DMS153 (cell line): ENCODE results near the gene TSPO2.

ENCODE experiments used
- DNase-seq: peaks from one replicate; lab custom pipeline; 2025; lab: John Stamatoyannopoulos, UW

Gene TSPO2

DNA sequence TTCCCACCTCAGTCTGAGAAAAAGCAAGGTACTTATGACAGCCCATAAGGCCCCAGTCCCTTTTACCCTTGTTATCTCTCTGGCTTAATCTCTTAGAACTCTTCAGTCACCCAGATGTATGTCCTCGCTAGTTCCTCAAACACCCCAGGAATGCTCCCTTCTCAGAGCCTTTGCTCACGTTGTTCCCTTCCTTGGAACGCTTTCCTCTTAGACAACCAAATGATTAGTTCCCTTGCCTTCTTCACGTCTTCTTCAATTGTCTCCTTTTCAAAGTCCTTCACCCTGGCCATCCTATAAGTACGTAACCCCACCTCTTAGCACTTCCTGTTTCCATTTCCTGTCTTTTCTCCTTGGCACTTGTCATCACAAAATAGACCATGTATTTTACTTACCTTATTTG is 9.6 kb downstream of the TSPO2 start:
- DNase-seq = peak; percentile 39

DNA sequence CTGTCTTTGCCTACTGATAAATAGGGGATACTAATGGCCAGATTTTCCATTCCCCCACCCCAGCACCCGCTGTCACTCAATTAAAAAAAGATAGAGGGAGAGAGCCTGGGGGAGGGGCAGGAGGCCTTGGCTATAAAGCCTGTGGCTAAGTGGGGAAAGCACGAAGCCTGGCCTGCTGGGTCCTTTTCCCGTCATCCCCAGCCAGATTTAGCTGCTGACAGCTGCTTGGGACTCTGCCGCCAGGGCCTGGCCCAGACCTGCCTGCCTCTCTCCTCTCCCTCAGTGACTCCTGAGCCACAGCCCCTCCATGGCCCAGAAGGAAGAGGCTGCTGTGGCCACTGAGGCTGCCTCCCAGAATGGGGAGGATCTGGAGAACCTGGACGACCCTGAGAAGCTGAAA is 10.8 kb downstream of the TSPO2 start, which contains the start of gene APOBEC2:
TSS of gene APOBEC2 (plus strand) at position 162 of the 400 bp plus-strand sequence. CDS start at position 308, 146 bp downstream.
- DNase-seq = no peak

DNA sequence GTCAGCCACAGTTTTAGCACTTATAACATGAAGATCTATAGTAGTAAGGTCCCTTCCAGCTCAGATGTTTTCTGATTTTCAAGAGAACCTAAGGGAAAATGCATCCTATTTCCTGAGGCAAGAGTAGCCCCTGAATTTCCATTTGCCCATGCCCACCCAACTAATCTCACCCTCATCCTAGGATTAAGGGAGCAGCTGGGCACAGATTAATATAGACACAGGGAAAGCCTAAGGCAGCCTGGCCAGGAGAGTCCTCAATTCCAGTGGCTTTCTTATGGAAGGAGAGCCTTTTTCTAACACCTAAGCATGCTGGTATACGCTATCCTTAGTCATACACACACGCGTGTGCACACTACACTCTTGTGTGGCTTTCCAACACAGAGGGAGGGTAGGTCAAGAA is 12.2 kb downstream of the TSPO2 start:
- no peak for DNase-seq

DNA sequence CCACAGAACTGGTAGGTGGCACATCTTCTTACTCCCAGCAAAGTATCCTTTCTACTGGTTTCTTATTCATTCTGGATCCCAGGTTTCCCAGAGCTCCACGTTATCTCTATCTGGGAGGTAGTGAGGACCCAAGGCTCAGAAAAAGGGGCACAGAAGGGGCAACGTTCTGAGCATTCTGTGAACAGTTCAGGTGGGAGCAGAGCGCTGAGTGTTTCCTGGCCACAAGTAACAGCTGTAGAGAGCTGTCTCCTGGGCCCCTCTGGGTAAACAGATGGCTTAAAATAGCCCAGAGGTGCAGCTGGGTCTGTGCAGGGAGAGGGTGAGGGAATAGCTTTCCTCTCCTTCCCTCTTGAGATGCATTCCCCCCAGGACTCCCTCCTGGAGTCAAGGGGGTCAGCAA is 12.9 kb downstream of the TSPO2 start:
- DNase-seq = no peak

DNA sequence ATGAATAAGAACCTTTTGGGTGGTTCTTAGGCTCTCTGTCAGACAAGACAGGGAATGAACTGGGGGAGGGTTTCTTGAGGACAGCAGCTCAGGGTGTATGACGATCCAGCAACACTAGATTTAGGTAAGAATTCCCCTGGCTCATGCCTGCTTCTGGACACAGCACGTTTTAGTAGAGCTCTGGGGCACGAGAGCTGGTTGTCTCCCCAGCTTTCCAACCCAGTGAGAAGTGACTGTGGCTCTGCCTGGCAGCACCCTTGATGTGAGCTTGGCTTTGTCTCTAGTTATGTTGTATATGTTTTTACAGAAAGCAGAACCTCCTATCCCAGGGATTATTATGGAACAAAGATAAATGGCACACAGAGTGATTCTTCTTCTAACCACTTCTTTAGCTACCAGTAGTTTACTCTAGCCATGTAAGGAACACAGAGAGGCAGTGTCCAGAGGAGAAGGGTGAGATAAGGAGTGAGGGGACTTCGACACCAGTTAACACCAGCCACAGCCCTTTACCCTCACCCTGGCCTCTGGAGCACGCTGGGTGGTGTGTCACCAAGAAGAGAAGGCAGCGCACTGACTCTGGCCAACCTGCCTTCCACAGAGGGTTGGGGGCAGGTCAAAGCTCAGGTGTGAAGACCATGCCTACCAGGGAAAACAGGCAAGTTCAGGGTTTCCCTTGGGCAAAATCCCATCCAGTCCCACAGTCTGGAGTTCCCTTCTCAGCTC is 14.7 kb downstream of the TSPO2 start:
- no peak for DNase-seq

DNA sequence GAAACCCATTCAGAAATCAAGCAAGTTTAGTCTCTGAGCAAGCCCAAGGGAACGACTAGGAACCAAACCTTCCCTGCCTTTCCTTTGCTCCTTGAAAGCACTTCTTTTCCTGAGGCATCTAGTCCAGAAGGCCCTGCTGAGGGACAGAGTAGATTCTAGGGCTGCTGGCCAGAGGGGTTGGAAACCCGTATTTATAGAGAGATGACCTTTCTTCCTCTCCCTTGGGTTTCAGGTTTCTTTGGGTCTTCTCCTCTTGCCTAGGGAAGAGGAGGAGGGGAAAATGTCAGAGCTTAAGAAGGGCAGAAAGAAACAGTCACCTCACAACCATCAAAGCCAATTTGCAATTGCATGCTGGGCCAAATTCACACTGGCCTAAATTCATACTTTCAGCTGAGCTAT is 16.5 kb downstream of the TSPO2 start:
- DNase-seq = no peak

DNA sequence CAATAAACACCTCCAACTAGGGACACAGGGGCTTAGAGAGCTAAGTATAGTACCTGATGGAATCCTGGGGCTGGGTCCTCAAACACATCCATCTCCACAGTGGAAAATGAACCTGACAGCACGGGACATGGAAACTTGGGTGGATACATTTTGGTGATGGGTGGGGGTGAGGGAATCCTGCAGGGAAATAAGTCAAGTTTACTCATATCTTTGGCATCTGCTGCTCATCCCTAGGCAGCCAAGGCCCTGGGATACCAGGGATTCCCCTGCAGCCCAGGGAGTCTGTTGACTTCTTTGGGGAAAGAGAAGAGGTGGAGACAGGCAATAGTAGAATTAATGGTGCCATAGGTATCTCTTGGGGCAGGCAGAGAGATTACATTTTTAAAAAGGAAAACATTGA is 17.3 kb downstream of the TSPO2 start:
- no peak for DNase-seq

DNA sequence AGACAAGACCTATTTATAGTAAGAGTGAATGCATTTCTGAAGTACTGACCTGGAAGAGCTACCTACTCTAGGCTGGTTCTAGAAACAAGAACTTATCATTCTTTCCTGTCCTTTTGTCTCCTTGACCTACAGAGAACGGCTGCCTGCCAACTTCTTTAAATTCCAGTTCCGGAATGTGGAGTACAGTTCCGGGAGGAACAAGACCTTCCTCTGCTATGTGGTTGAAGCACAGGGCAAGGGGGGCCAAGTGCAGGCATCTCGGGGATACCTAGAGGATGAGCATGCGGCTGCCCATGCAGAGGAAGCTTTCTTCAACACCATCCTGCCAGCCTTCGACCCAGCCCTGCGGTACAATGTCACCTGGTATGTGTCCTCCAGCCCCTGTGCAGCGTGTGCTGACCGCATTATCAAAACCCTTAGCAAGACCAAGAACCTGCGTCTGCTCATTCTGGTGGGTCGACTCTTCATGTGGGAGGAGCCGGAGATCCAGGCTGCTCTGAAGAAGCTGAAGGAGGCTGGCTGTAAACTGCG is 19.0 kb downstream of the TSPO2 start:
- no peak for DNase-seq

DNA sequence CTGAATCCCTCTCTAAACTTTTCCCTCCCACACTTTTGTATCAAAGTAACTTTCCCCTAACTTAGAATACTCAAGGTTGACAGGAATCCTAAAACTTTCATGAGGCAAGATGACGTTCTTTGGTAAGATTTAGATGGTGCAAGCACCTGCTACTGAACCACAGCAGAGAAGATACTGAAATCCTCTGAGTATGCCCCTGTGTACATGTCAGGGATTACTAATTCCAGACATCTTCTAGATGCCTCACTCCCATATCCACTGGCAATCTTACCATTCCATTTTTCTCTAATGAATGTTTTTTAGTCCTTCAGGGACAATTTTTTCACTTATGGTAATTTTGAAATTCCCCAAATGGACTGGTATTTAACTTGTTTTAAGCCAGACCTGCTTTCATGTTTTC is 19.8 kb downstream of the TSPO2 start:
- no peak for DNase-seq

DNA sequence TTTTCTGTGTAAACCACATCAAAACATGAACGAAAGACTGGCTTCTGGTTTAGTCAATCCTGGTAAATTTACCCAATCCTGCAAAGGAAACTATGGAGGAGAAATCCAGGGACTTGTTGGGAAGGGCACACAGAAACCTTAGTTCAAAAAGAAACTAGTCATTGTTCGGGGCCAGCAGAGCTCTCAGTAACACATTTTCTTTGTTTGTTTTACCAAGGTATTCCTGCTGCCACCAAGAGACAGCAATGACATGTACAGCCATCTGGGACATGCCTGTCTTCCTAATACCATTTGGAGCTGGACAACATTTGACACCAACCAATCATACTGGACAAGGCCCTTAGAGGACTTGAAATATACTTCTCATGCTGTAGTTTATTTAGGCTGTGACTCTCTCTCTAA is 21.6 kb downstream of the TSPO2 start:
- DNase-seq = no peak

DNA sequence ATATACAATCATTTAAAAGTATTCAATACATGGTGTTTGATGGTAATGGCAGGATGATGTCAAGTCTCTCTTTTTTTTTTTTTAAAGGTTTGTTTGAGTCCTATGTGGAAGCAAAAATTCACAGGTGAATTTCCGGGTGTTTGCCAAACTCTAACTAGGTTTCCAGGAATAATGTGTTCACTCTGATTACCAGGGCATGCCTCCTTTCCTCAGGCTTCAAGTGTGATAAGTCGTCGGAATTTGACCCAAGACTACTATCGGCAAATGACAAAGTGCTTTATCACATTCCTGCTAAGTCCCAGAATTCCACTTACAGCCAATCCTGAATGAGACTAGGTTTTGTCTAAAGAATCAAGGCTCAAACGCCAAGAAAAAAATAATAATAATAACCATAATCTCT is 22.6 kb downstream of the TSPO2 start:
- no peak for DNase-seq

DNA sequence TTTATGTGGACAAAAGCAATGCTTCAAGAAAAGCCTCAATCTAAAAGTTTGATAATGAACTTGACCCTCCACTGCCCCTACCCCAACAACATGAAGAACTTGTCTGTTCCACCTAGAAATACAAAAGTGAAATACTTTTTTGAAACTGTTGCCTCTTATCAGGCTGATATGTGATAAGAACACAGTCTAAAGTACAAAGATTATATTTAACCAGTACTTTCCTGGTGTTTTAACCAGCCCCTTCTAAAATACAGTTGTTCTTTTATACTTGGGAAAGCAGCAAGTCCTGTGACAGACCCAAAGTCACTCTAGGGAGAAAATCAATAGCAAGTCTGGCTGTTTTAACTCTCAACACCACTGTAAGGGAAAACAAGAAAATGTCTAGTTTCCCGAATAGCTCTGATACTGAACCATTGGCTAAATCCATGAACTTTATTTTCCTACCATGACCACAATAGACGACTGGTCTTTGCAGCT is 23.3 kb downstream of the TSPO2 start:
- DNase-seq = no peak

DNA sequence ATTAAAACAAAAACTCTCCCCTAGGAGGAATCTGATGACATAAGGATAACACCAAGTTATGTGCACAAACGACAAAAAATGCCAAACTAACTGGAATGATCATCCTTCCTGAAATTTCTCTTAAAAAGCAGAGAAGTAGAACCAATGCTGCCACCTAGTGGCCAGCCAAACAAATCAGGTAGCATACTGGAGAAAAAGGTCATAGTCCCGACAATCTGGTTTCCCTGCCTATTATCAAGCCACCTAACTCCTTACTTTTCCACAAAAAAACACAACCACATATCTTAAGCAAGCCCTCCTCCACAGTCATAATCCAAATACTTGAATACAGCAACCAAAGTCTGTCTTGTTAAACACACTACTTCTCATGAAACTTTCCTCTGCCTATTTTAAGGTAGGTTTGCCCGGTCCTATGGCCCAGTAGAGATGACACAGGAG is 24.6 kb downstream of the TSPO2 start:
- DNase-seq = peak; percentile 53

DNA sequence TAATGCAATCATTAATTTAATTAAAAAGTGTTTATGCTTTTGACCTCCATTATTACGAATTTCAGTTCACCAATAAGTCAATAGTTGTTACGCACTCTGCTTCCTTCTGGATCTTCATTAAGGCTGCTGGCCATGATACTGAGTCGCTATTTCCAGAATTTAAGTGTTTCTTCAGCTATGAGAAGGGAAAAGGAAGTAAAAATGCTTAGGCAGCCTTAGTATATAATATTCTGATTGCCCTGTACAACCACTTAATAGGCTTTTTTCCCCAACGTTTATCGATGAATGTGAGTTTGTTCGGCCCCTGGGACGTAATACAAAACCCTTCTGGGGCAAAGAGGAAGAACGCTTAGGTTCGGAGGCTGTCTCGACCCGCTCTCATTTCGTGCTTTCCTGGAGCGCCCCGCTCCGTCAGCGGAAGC is 29.2 kb downstream of the TSPO2 start:
- peak; percentile 69 for DNase-seq

DNA sequence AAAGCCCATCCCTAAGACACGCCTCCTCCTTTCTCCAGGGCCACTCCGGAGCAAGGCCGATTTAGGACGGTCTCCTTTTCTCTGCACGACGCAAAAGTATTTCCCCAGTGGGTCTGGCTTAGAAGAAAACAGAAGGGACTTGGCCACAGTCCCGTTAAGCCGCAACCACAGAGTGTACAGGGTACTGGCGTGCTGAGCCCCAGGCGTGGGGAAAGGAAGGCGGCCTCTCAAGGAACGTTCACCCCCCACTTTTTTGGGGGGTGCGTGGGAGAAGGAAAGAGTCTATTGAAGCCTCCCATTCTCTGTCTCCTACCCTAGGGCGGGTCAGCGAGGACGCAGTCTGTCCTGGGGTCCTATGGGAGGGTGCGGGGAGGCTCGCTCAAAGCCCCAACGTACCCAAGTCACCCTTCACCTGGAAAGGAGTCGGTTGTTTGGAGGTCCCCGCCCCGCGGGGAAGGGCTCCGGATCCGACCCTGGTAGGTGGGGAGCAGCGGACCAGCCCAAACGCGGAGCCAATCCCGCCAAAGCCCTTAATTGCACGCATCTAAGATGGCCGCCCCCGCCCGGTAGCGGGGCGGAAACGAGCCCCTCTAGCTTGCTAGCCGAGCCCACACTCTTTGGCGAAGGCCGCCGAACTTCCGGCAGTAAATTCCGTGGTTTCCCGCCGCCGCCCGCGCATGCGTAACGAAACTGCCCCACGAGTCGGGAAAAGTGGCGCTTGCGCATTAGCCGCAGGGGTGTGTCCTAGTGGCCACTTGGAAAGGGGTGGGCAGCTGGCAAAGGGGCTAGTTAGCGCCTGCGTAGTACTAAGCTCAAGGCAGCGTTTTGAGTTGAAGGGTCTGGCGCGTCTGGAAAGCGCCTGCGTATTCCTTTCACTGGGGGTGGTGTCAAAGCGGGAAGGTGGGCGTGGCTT is 29.9 kb downstream of the TSPO2 start, which contains the start of gene OARD1:
TSS of gene OARD1 (minus strand) at position 434 of the 913 bp plus-strand sequence. CDS start 722 bp downstream, outside the sequence.
- peak; percentile 100 for DNase-seq

DNA sequence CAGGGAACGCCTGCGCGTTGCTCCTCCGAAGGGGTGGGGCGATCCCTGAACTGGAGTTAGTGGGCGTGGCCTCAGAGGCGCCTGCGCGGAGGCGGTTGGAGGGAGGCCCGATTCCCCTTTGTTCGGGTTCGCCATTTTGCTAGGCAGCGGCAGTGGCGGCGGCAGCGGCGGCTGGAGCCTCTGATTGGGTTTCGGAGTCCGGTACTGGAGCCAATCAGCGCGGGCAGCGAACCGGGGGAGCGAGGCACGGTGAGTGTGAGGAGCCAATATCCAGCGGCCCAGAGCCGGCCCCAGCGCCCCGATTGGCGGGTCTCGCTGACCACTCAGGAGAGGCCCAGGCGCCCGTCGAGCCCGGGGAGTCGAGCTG is 30.6 kb downstream of the TSPO2 start, which contains the start of gene NFYA:
TSS of gene NFYA (plus strand) at position 139 of the 367 bp plus-strand sequence. CDS start 6,116 bp downstream, outside the sequence.
- peak; percentile 100 for DNase-seq

DNA sequence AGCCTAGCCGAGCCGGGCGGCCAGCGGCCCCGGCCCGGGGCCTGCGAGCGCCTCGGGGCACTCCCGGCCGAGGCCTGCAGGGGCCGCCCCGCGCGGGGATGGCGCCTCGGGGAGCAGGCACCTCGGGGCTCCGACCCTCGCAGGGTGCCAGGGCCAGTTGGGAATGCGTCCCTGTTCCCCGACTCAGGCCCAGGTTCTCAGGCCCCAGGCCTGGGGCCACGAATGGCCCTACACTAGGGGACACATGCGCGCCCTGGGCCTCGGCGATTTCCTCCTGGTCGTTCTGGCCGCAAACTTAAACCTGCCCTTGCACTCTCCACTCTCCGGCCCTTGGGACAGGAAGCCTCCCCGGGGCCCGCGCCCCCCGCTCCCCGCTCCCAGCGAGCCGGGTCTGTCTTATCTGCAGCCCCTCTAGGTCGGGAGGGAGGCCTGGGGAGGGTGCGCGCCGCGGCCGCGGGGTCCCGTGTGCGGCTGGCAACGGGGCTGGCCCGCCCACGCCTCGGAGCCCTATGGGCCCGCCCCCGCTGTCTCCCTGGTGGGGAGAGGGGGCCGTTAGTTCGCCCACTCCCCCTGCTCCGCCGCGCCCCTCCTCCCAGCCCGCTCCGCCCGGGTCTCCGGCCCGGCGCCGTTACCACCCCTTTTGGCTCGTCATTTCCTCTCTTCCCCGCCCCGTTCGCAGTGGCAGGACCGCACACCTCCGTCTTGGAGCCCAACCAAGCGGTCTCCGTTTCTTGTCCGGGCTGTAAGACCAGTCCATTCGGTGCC is 31.1 kb downstream of the TSPO2 start:
- DNase-seq = peak; percentile 50

DNA sequence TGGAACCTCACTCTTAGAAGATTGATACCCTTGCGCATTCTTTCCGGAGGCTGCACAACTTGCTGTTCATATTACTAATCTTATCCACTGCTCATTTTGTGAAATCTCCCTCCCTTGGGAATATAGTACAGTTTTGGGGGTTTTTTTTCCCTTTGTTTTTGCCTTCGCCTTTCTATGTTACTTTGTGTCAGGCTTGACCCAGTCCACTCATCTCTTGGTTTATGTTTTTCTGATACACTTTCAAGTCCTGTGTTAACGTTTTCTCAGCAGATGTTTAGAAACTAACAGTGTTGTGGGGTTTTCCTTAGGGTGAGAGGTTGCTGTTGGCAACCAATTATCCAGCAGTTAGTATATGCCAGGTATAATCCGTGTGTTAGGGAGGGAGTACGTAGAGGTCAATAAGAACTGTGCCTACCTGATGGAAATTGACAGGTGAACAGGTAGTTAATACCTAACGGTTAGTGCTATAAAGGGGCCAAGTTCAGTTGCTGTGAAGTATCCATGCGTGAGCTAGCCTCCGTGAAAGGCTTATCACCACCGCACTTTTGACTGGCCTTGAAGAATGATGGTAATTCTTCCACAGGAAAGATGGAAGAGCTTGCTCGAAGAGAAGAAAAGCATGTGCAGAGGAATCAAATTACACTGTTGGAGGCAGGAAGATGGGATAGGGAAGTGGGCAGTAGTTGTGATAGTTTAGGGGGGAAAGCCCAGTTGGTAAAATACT is 31.9 kb downstream of the TSPO2 start:
- no peak for DNase-seq

DNA sequence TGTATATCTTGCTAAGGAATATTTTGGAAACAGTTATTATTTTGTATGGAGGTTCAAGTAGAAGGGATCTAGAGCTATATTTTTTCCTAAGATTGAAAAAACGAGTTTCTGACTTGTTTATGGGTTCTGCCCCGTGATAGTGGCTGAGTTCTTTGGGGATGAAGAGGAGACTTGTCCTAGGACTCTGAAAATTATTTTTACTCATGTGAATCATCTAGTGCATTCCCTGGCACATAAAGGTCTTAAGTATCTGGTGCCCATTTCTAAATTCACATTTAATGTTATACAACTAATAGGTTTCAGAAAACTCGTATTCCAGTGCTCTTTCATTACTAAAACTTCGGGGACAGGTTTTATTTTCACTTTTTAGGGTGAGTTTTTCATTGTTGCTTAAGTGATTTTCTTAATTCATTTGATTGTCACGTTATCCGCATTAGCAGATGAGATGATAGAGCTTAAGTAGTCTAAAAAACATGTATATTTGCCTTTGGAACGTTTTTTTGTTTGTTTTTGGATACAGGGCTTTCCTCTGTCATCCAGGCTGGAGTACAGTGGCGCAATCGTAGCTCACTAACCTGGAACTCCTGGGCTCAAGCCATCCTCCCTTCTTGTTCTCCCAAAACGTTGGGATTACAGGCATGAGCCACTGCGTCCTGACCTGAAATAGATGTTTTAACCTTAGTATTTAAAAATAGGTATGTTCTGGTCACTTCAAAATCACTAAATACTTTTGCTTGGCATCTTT is 32.6 kb downstream of the TSPO2 start:
- no peak for DNase-seq
